A549 (cell line): ENCODE data around the gene PPM1L. TPM values are rescaled to one million over a fixed set of nuclear protein-coding genes. Genes with fewer than 3 reads are reported as not detected.

Source experiments
- ATAC-seq, 2 experiments: fragments of 200-7000 bp in 1 of 2; fragments of >200 bp in 1 of 2; cut with Nextera tagmentation in 1 of 2; cut with Tn5 transposase in 1 of 2; 3 replicates each; pipeline versions ENCODE4 v1.8.0 to v1.9.1; 2018 to 2020; ENCODE audit warnings: mild to moderate bottlenecking in 1 of 2, moderate library complexity in 1 of 2
- CTCF ChIA-PET: fragments of 300-600 bp; sonication (Branson Sonifier 250); formaldehyde crosslinking; extraction: SDS; loops from one replicate; lab custom pipeline; 2021; ENCODE audit warnings: antibody characterized with exemption, inconsistent platforms; lab: Yijun Ruan, JAX
- POLR2A ChIA-PET: fragments of 350-600 bp; formaldehyde crosslinking; extraction: SDS; loops from one replicate; lab custom pipeline; 2021; ENCODE audit warnings: antibody characterized with exemption, inconsistent platforms; lab: Yijun Ruan, JAX
- DNase-seq, 2 experiments: peaks; one replicate each; pipeline versions ENCODE4 v3.0.0 to v3.0.0-alpha.2; 2011 to 2016; ENCODE audit warnings: low read depth in 1 of 2, low spot score in 1 of 2
- FAIRE-seq: peaks from 2 replicates; lab custom pipeline; 2011; peaks lifted over from hg19 to GRCh38; lab: Jason Lieb, UNC
- H3K27ac ChIP-seq, 2 experiments: fragments of >200 bp; sonication (Bioruptor Twin); formaldehyde crosslinking; 3 replicates each; pipeline ENCODE4 v1.5.1; 2016 to 2017
- H3K4me1 ChIP-seq: fragments of >200 bp; sonication (Bioruptor Twin); formaldehyde crosslinking; 3 replicates; pipeline ENCODE4 v1.6.1; 2016
- H3K4me2 ChIP-seq: fragments of >200 bp; sonication (Bioruptor Twin); formaldehyde crosslinking; 3 replicates; pipeline ENCODE4 v1.6.1; 2016
- H3K4me3 ChIP-seq: fragments of >200 bp; sonication (Bioruptor Twin); formaldehyde crosslinking; 3 replicates; pipeline ENCODE4 v1.5.1; 2016
- H3K9me3 ChIP-seq: fragments of >200 bp; sonication (Bioruptor Twin); formaldehyde crosslinking; 3 replicates; pipeline ENCODE4 v1.6.1; 2016
- ATOH8 ChIP-seq: fragments of 250-450 bp; sonication (Bioruptor Pico); IDR thresholded peaks from 2 replicates; pipeline ENCODE4 v1.5.0; 2020; ENCODE audit warnings: low read depth, mild to moderate bottlenecking, moderate library complexity
- BCL3 ChIP-seq: fragments of >200 bp; sonication (Bioruptor Twin); formaldehyde crosslinking; IDR thresholded peaks from 3 replicates; pipeline ENCODE4 v1.6.1; 2016
- CBX8 ChIP-seq: fragments of 200-600 bp; sonication (generic); IDR thresholded peaks from 2 replicates; pipeline ENCODE4 v1.6.1; 2016
- CEBPB ChIP-seq, 2 experiments: fragments of >200 bp in 1 of 2; sonication (Bioruptor Twin) in 1 of 2; formaldehyde crosslinking in 1 of 2; IDR thresholded peaks; 2 replicates each; pipeline ENCODE4 v1.6.1; 2012 to 2016
- CHD2 ChIP-seq: fragments of 150-350 bp; IDR thresholded peaks from 2 replicates; pipeline ENCODE4 v1.6.1; 2014; ENCODE audit warnings: low read length; ENCODE audit not compliant: partially characterized antibody
- CHD4 ChIP-seq: fragments of 200-600 bp; sonication (generic); IDR thresholded peaks from 2 replicates; pipeline ENCODE4 v1.6.1; 2016; ENCODE audit warnings: antibody characterized with exemption, mild to moderate bottlenecking, borderline replicate concordance
- EHMT2 ChIP-seq: fragments of 200-600 bp; sonication (generic); IDR thresholded peaks from 2 replicates; pipeline ENCODE4 v1.6.1; 2016; ENCODE audit warnings: antibody characterized with exemption, low read depth, mild to moderate bottlenecking, moderate library complexity
- ESRRA ChIP-seq: fragments of 150-350 bp; IDR thresholded peaks from 2 replicates; pipeline ENCODE4 v1.6.1; 2014; ENCODE audit warnings: mild to moderate bottlenecking, low read length, borderline replicate concordance
- HES2 ChIP-seq: fragments of >200 bp; sonication (Bioruptor Twin); formaldehyde crosslinking; IDR thresholded peaks from 2 replicates; pipeline ENCODE4 v1.6.1; 2016
- HOXB13 ChIP-seq: fragments of 250-450 bp; sonication (Bioruptor Pico); IDR thresholded peaks from 2 replicates; pipeline ENCODE4 v1.5.0; 2020; ENCODE audit warnings: low read depth, mild to moderate bottlenecking, moderate library complexity
- KDM1A ChIP-seq: fragments of 200-600 bp; sonication (generic); IDR thresholded peaks from 2 replicates; pipeline ENCODE4 v1.6.1; 2016; ENCODE audit warnings: low read depth, mild to moderate bottlenecking
- KDM5A ChIP-seq: fragments of 200-600 bp; sonication (generic); IDR thresholded peaks from 2 replicates; pipeline ENCODE4 v1.6.1; 2016; ENCODE audit warnings: antibody characterized with exemption, mild to moderate bottlenecking
- MAZ ChIP-seq: fragments of 150-350 bp; IDR thresholded peaks from 2 replicates; pipeline ENCODE4 v1.6.1; 2014; ENCODE audit warnings: antibody characterized with exemption, low read depth, low read length, borderline replicate concordance
- MYC ChIP-seq: IDR thresholded peaks from 2 replicates; pipeline ENCODE4 v1.6.1; 2012; ENCODE audit warnings: mild to moderate bottlenecking, inconsistent platforms, low read length, improper control_type of control experiment, borderline replicate concordance
- NR3C1 ChIP-seq: fragments of >200 bp; sonication (Bioruptor Twin); formaldehyde crosslinking; IDR thresholded peaks from 3 replicates; pipeline ENCODE4 v1.6.1; 2017
- POLR2AphosphoS2 ChIP-seq: conservative IDR thresholded peaks from 2 replicates; pipeline ENCODE4 v1.6.1; 2012; ENCODE audit warnings: low read length, improper control_type of control experiment, inconsistent platforms
- RAD21 ChIP-seq, 2 experiments: fragments of >200 bp in 1 of 2; sonication (Bioruptor Twin) in 1 of 2; formaldehyde crosslinking in 1 of 2; IDR thresholded peaks in 1 of 2; conservative IDR thresholded peaks in 1 of 2; 2 replicates in 1 of 2; 3 replicates in 1 of 2; pipeline ENCODE4 v1.6.1; 2012 to 2018; ENCODE audit warnings: inconsistent platforms in 1 of 2
- RARB ChIP-seq: fragments of 250-450 bp; sonication (Bioruptor Pico); IDR thresholded peaks from 2 replicates; pipeline ENCODE4 v1.8.0; 2021; ENCODE audit warnings: mild to moderate bottlenecking, moderate library complexity
- REST ChIP-seq: fragments of 200-600 bp; sonication (generic); IDR thresholded peaks from 2 replicates; pipeline ENCODE4 v1.6.1; 2016; ENCODE audit warnings: antibody characterized with exemption, mild to moderate bottlenecking, moderate library complexity
- RFX5 ChIP-seq: fragments of 450-650 bp; IDR thresholded peaks from 2 replicates; pipeline ENCODE4 v1.7.1; 2014; ENCODE audit warnings: antibody characterized with exemption, mild to moderate bottlenecking, moderate library complexity
- TP53 ChIP-seq: fragments of 250-450 bp; sonication (Bioruptor Pico); IDR thresholded peaks from 2 replicates; pipeline ENCODE4 v1.5.0; 2021; ENCODE audit warnings: mild to moderate bottlenecking, moderate library complexity
- ZFP36 ChIP-seq: fragments of 450-650 bp; IDR thresholded peaks from 2 replicates; pipeline ENCODE4 v1.6.1; 2014; ENCODE audit warnings: borderline replicate concordance; ENCODE audit not compliant: partially characterized antibody
- whole genome bisulfite sequencing: methylation state at CpG from one replicate; pipeline ENCODE4 v1.1.6; 2017; ENCODE audit errors: missing lambda C conversion rate; 5-methylcytosine and 5-hydroxymethylcytosine counted together
- polyA plus RNA-seq, 4 experiments: library from polyadenylated mRNA; depleted of rRNA in 3 of 4; stranded (reverse); fragments of >200 nt; fragmentation: RNase III in 1 of 4; extraction: RNeasy Plus Mini Kit Qiagen cat#74134 plus additional on column Dnase treatment in 1 of 4; gene quantifications; 2 replicates in 3 of 4; 3 replicates in 1 of 4; pipeline ENCODE4 v1.2.3, GENCODE V29; 2011 to 2017

The PPM1L gene
- polyA plus RNA-seq, 2 of the 4 experiments (the other 2 are of a cell fraction), result 0.27 to 0.45 TPM

- no peak for TF ChIP-seq HOXB13 (CRISPR knock-in tag)
- no peak for TF ChIP-seq NR3C1
- no peak for TF ChIP-seq RFX5
Measured at GRCh38 chr3:160950954-160951353, 194.9 kb downstream of the PPM1L start (continued).

- POLR2A ChIA-PET, result no interaction called here
- no peak overlapping the region for H3K27ac ChIP-seq
- ATAC-seq (no peak), DNase-seq (no peak), FAIRE-seq (no peak)
- no peaks in the 10 kb centered on the region for H3K9me3 ChIP-seq
- H3K4me2 ChIP-seq, result no peak overlapping the region
- H3K4me1 ChIP-seq, result no peaks in the 10 kb centered on the region
- CTCF ChIA-PET, result no interaction called here
- WGBS, result 32% methylated on average over 8 of the region's 8 CpGs
- TF ChIP-seq BCL3, result no peak
- TF ChIP-seq RAD21 (conservative IDR thresholded peaks at IDR 0.05 in 1 of 2, IDR thresholded peaks at IDR 0.05 in 1 of 2), result no peak
- TF ChIP-seq EHMT2, result no peak
- TF ChIP-seq NR3C1, result no peak
- no peak for TF ChIP-seq RARB (CRISPR knock-in tag)
- no peak for TF ChIP-seq MYC
- no peak for TF ChIP-seq ESRRA
- TF ChIP-seq CHD2, result no peak
- TF ChIP-seq CBX8, result no peak
- TF ChIP-seq MAZ, result no peak
- TF ChIP-seq CEBPB (IDR thresholded peaks at IDR 0.05), result no peak
- no peak for TF ChIP-seq ZFP36
- TF ChIP-seq KDM5A, result no peak
- no peak for TF ChIP-seq ATOH8
- TF ChIP-seq POLR2AphosphoS2, result no peak
- no peak for TF ChIP-seq KDM1A
- no peak for TF ChIP-seq REST
- TF ChIP-seq CHD4, result no peak
- TF ChIP-seq HES2, result no peak
- no peak for TF ChIP-seq TP53 (CRISPR knock-in tag)
- TF ChIP-seq, all 56 proteins: peak for 0
- no peak overlapping the region for H3K4me3 ChIP-seq
Measured at GRCh38 chr3:160951642-160952487, 195.8 kb downstream of the PPM1L start.
